BLaER1 (cell line): Measurements from ENCODE around the gene NR2F6.
A peak's percentile ranks its signal among the peaks of the same experiment; 100 is the strongest.

Experiments
- H3K27ac ChIP-seq: shearing (Covaris generic); formaldehyde crosslinking; 2 replicates; pipeline ENCODE4 v1.8.1; 2022
- H3K27me3 ChIP-seq: shearing (Covaris generic); formaldehyde crosslinking; 2 replicates; pipeline ENCODE4 v1.8.1; 2022
- H3K36me3 ChIP-seq: shearing (Covaris generic); formaldehyde crosslinking; 2 replicates; pipeline ENCODE4 v1.8.1; 2022
- H3K4me1 ChIP-seq: shearing (Covaris generic); formaldehyde crosslinking; 2 replicates; pipeline ENCODE4 v1.8.1; 2022
- H3K4me2 ChIP-seq: shearing (Covaris generic); formaldehyde crosslinking; 2 replicates; pipeline ENCODE4 v1.8.1; 2022
- H3K4me3 ChIP-seq: shearing (Covaris generic); formaldehyde crosslinking; 2 replicates; pipeline ENCODE4 v1.8.1; 2022
- H3K9ac ChIP-seq: shearing (Covaris generic); formaldehyde crosslinking; 2 replicates; pipeline ENCODE4 v1.8.1; 2022
- H3K9me3 ChIP-seq: shearing (Covaris generic); formaldehyde crosslinking; 2 replicates; pipeline ENCODE4 v1.8.1; 2022
- H4K20me1 ChIP-seq: shearing (Covaris generic); formaldehyde crosslinking; 2 replicates; pipeline ENCODE4 v1.8.1; 2022
- Cebpa-rat ChIP-seq: shearing (Covaris generic); IDR thresholded peaks from 2 replicates; pipeline ENCODE4 v1.8.1; 2022

NR2F6 gene

GRCh38 chr19:17214508-17215126 lies 31.1 kb downstream of the NR2F6 start:
- peak overlapping the region; percentile 89 for H3K9ac ChIP-seq
- H3K9me3 ChIP-seq, result no peaks in the 10 kb centered on the region
- H3K4me3 ChIP-seq, result peak overlapping the region; percentile 76
- H3K27ac ChIP-seq, result peak overlapping the region; percentile 96
- H3K27me3 ChIP-seq, result no peaks in the 10 kb centered on the region
- peak overlapping the region; percentile 93 for H3K4me2 ChIP-seq
- no peak for TF ChIP-seq Cebpa-rat
- H4K20me1 ChIP-seq, result no peaks in the 10 kb centered on the region
- H3K36me3 ChIP-seq, result peaks cover 70% of the 10 kb centered on the region
- peaks cover 53% of the 10 kb centered on the region for H3K4me1 ChIP-seq

- Histone ChIP-seq H3K9me3 (no peaks in the 10 kb centered on the region), H3K27me3 (no peaks in the 10 kb centered on the region), H3K27ac (no peak overlapping the region), H3K4me2 (peak overlapping the region; percentile 93), H3K36me3 (peaks cover 71% of the 10 kb centered on the region), H3K9ac (no peak overlapping the region), H4K20me1 (0 out of 2 replicates have a peak, but pooled peaks cover 7% of the 10 kb centered on the region), H3K4me3 (no peak overlapping the region), H3K4me1 (peaks cover 66% of the 10 kb centered on the region)
- no peak for TF ChIP-seq Cebpa-rat
These were observed 32.4 kb downstream of the NR2F6 start for GRCh38 chr19:17213334-17213733.

- no peaks in the 10 kb centered on the region for H3K9me3 ChIP-seq
- peaks cover 79% of the 10 kb centered on the region for H3K4me1 ChIP-seq
- no peak for TF ChIP-seq Cebpa-rat
- peaks cover 61% of the 10 kb centered on the region for H3K36me3 ChIP-seq
- H3K27me3 ChIP-seq, result no peaks in the 10 kb centered on the region
- H4K20me1 ChIP-seq, result peaks cover 11% of the 10 kb centered on the region; the same call in 1 of the 2 replicates
- H3K4me3 ChIP-seq, result no peak overlapping the region
- no peak overlapping the region for H3K27ac ChIP-seq
- no peak overlapping the region for H3K9ac ChIP-seq
- peak overlapping the region; percentile 68 for H3K4me2 ChIP-seq
These were observed 33.9 kb downstream of the NR2F6 start for GRCh38 chr19:17211547-17212446.

DNA sequence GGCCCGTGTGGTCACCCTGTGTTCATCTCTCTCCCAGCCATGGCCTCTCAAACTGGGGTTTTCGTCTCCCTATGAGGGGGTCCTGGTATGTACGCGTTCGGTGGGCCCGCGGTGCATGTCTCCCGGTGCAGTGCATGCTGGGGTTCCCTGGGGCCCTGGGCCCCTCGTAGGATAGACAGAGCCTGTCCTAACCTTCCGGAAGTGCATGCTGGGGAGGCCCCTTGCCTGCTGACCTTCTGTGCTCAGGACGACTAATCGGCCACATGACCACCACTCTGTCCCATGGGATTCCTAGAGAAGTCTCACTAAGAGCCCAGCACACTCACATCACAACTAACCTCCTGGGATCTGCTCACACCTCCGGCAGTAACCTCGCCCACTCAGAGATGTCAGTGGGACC lies 35.4 kb downstream of the NR2F6 start:
- Histone ChIP-seq H3K27me3 (no peaks in the 10 kb centered on the region), H3K36me3 (peaks cover 66% of the 10 kb centered on the region)

GRCh38 chr19:17209126-17210036 lies 36.3 kb downstream of the NR2F6 start:
- no peak overlapping the region for H3K9ac ChIP-seq
- peak overlapping the region; percentile 68 for H3K4me2 ChIP-seq
- H3K4me1 ChIP-seq, result peaks cover 86% of the 10 kb centered on the region

More for the DNA sequence above, 35.4 kb downstream of the NR2F6 start:
- H3K27ac ChIP-seq, result no peak overlapping the region
- no peak overlapping the region for H3K9ac ChIP-seq
- peak overlapping the region; percentile 68 for H3K4me2 ChIP-seq
- no peaks in the 10 kb centered on the region for H3K9me3 ChIP-seq
- TF ChIP-seq Cebpa-rat, result no peak
- H3K4me3 ChIP-seq, result no peak overlapping the region
- H3K4me1 ChIP-seq, result peaks cover 87% of the 10 kb centered on the region
- H4K20me1 ChIP-seq, result peaks cover 13% of the 10 kb centered on the region; the same call in 1 of the 2 replicates

DNA sequence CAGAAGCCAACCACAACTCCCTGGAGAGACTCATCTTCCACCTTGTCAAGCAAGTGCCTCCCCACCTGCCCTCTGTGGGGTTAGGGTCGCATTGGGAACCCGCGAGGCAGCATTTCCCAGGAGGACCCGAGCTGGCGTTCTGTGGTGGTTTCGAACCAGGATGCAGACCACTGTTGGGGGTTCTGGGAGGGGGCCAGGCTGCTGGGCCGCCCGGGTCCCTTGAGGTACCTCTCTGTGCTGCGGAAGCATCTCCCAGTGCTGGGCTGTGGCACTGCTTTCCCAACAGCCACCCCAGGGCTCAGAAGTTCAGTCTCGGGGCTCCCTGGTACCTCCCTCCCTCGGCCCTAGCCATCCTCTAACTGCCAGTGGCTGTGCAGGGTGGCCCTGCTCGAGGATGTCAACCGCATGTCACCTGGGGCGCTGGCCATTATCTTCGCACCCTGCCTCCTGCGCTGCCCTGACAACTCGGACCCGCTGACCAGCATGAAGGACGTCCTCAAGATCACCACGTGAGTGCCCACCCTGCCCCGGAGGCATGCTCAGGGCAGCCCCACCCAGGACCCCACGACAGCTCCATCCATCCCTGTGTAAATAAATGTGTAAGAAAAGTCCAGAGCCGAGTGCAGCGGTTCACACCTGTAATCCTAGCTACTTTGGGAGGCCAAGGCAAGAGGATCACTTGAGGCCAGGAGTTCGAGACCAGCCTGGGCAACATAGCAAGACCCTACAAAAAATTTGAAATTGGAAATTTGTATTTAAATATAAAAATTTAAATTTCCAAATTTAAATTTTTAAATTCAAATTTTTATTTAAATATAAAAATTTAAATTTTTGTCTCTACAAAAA lies 38.8 kb downstream of the NR2F6 start:
- no peak overlapping the region for H3K9ac ChIP-seq
- TF ChIP-seq Cebpa-rat, result no peak
- H3K4me1 ChIP-seq, result peaks cover 65% of the 10 kb centered on the region

More at GRCh38 chr19:17209126-17210036, 36.3 kb downstream of the NR2F6 start:
- no peak for TF ChIP-seq Cebpa-rat
- H3K9me3 ChIP-seq, result no peaks in the 10 kb centered on the region
- H3K4me3 ChIP-seq, result no peak overlapping the region
- 0 out of 2 replicates have a peak overlapping the region, but pooled peaks have one; percentile 13 for H3K27ac ChIP-seq
- H3K27me3 ChIP-seq, result no peaks in the 10 kb centered on the region
- H4K20me1 ChIP-seq, result peaks cover 13% of the 10 kb centered on the region; the same call in 1 of the 2 replicates
- peaks cover 75% of the 10 kb centered on the region for H3K36me3 ChIP-seq

DNA sequence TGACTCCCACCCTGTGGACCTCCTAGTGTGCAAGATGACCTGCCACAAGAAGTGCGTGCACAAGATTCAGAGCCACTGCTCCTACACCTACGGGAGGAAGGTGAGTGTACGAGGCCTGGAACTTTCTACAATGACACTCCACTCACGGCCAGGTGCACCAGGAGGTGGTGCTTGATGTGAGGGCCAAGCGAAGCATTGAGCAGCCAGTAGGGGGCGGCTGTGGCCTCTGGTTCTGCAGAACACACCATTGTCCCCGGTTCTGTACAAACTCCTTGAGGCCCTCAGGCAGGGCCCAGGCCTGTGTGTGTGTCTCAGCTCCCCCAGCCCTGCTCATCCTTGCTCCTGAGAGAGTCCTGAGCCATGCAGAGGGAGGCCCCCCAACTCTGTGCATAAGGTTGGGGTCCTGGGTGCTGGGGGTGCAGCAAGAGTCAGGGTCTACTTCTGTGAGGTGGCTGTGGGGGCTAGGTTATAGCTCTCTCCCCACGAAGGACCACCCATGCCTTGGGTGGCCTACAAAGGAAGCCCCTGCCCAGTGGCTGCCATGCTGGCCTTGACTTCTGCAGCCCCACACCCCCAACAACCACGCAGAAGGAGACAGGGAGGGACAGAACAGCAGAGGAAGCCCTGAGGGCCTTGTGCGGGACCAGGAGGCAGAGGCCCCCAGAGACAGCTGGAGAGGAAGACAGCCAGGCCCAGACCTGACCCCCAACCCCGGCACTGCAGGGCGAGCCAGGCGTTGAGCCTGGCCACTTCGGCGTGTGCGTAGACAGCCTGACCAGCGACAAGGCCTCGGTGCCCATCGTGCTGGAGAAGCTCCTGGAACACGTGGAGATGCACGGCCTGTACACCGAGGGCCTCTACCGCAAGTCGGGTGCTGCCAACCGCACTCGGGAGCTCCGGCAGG lies 40.2 kb downstream of the NR2F6 start:
- Histone ChIP-seq H3K36me3 (peaks cover 87% of the 10 kb centered on the region), H3K27ac (peak overlapping the region; percentile 18; the same call in 1 of the 2 replicates), H3K4me3 (no peak overlapping the region), H3K4me1 (peaks cover 53% of the 10 kb centered on the region), H3K4me2 (peak overlapping the region; percentile 49), H4K20me1 (peaks cover 13% of the 10 kb centered on the region; the same call in 1 of the 2 replicates), H3K27me3 (no peaks in the 10 kb centered on the region), H3K9me3 (no peaks in the 10 kb centered on the region), H3K9ac (0 out of 2 replicates have a peak overlapping the region, but pooled peaks have one; percentile 34)
- no peak for TF ChIP-seq Cebpa-rat

More for the DNA sequence above, 38.8 kb downstream of the NR2F6 start:
- Histone ChIP-seq H3K4me2 (peak overlapping the region; percentile 50), H3K27me3 (no peaks in the 10 kb centered on the region), H3K36me3 (peaks cover 87% of the 10 kb centered on the region), H3K27ac (0 out of 2 replicates have a peak overlapping the region, but pooled peaks have one; percentile 2), H3K4me3 (no peak overlapping the region), H4K20me1 (peaks cover 13% of the 10 kb centered on the region; the same call in 1 of the 2 replicates), H3K9me3 (no peaks in the 10 kb centered on the region)

GRCh38 chr19:17202713-17203112 lies 43.0 kb downstream of the NR2F6 start:
- H3K27ac ChIP-seq, result no peak overlapping the region
- no peak overlapping the region for H3K4me3 ChIP-seq
- H3K9me3 ChIP-seq, result no peaks in the 10 kb centered on the region
- H3K36me3 ChIP-seq, result peaks cover 95% of the 10 kb centered on the region
- H3K9ac ChIP-seq, result no peak overlapping the region
- TF ChIP-seq Cebpa-rat, result no peak
- no peaks in the 10 kb centered on the region for H3K27me3 ChIP-seq
- H4K20me1 ChIP-seq, result peaks cover 6% of the 10 kb centered on the region; the same call in 1 of the 2 replicates
- H3K4me1 ChIP-seq, result peaks cover 46% of the 10 kb centered on the region
- no peak overlapping the region for H3K4me2 ChIP-seq
